Right renal cortex interstitium (tissue), 3 donors: ENCODE results near the gene SF3A2. TPM values are rescaled to one million over a fixed set of nuclear protein-coding genes. Genes with fewer than 3 reads are reported as not detected.

Experiments used
- DNase-seq, 3 donors: peaks; one replicate each; pipeline ENCODE4 v3.0.0-alpha.2; 2013; ENCODE audit warnings: low read depth in 3 of 3, low spot score in 2 of 3
- polyA plus RNA-seq, 3 donors: library from polyadenylated mRNA; unstranded; fragments of 120-200 nt; gene quantifications; one replicate each; pipeline ENCODE4 v1.2.1, GENCODE V29; 2013; ENCODE audit not compliant: insufficient read length in 3 of 3

SF3A2 gene
- polyA plus RNA-seq, 3 donors: 48.8 to 58.2 (median 54.6) TPM

- DNase-seq: no peak
Measured at GRCh38 chr19:2287585-2288337, 51.1 kb downstream of the SF3A2 start.

GRCh38 chr19:2288338-2288817 lies 51.8 kb downstream of the SF3A2 start:
- no peak for DNase-seq

- no peak for DNase-seq
Measured at GRCh38 chr19:2288818-2289713, 52.4 kb downstream of the SF3A2 start.

- DNase-seq: no peak
Measured at GRCh38 chr19:2289714-2290435, 53.3 kb downstream of the SF3A2 start.

- no peak for DNase-seq
Measured at GRCh38 chr19:2290441-2291184, 54.0 kb downstream of the SF3A2 start.

- no peak for DNase-seq
Measured at GRCh38 chr19:2291185-2291751, 54.6 kb downstream of the SF3A2 start.

GRCh38 chr19:2294687-2295335 lies 58.2 kb downstream of the SF3A2 start:
- no peak for DNase-seq

GRCh38 chr19:2296141-2296540 lies 59.5 kb downstream of the SF3A2 start:
- no peak for DNase-seq

Other genes starting within 250 kb of the SF3A2 start
- gene BTBD2, start 221.1 kb upstream of the SF3A2 start, polyA plus RNA-seq: 10 to 100 TPM; 74.2 to 95.2 (median 77.0) TPM
- gene MKNK2, start 185.6 kb upstream of the SF3A2 start, polyA plus RNA-seq: 10 to 100 TPM; 48.3 to 59.6 (median 49.1) TPM
- gene MOB3A, start 140.5 kb upstream of the SF3A2 start, polyA plus RNA-seq: 10 to 100 TPM; 19.5 to 21.8 (median 19.9) TPM
- gene IZUMO4, start 139.9 kb upstream of the SF3A2 start, polyA plus RNA-seq: 1 to 10 TPM; 3.6 to 6.1 (median 5.7) TPM
- 100 to 1,000 TPM in 1 of 3 donors, 10 to 100 TPM in 2; 92.8 to 106 (median 98.8) TPM for gene AP3D1, start 85.3 kb upstream of the SF3A2 start, polyA plus RNA-seq
- 10 to 100 TPM; 20.5 to 23.9 (median 20.9) TPM for gene DOT1L, start 72.9 kb upstream of the SF3A2 start, polyA plus RNA-seq
- gene PLEKHJ1, start 495 bp upstream of the SF3A2 start, polyA plus RNA-seq: 10 to 100 TPM; 54.3 to 65.0 (median 58.7) TPM
- gene AMH, start 12.5 kb downstream of the SF3A2 start, polyA plus RNA-seq: 1 to 10 TPM; 1.1 to 1.2 (median 1.1) TPM
- under 1 TPM; 0.35 to 0.47 (median 0.45) TPM for gene JSRP1, start 19.6 kb downstream of the SF3A2 start, polyA plus RNA-seq
- under 1 TPM; 0.04 to 0.08 (median 0.04) TPM for gene PEAK3, start 45.4 kb downstream of the SF3A2 start, polyA plus RNA-seq
- gene LINGO3, start 71.3 kb downstream of the SF3A2 start, polyA plus RNA-seq: under 1 TPM in 1 of 3 donors, not detected in 2; 0.06 TPM
- gene LSM7, start 91.8 kb downstream of the SF3A2 start, polyA plus RNA-seq: 10 to 100 TPM; 74.8 to 92.3 (median 86.9) TPM
- 10 to 100 TPM; 44.3 to 52.4 (median 44.8) TPM for gene SPPL2B, start 91.9 kb downstream of the SF3A2 start, polyA plus RNA-seq
- under 1 TPM; 0.21 to 0.27 (median 0.25) TPM for gene TMPRSS9, start 123.4 kb downstream of the SF3A2 start, polyA plus RNA-seq
- 10 to 100 TPM; 55.2 to 73.1 (median 56.7) TPM for gene TIMM13, start 190.8 kb downstream of the SF3A2 start, polyA plus RNA-seq
- 10 to 100 TPM; 53.7 to 59.7 (median 58.7) TPM for gene LMNB2, start 220.1 kb downstream of the SF3A2 start, polyA plus RNA-seq
- gene GADD45B, start 239.3 kb downstream of the SF3A2 start, polyA plus RNA-seq: 10 to 100 TPM; 10.4 to 13.0 (median 12.2) TPM